Brain microvascular endothelial cell (primary cell): Measurements from ENCODE around the gene NPR3.

Experiments
- DNase-seq: peaks from one replicate; pipeline ENCODE4 v3.0.0-alpha.2; 2020
- H3K27ac ChIP-seq: fragments of 250-450 bp; sonication (Bioruptor Pico); 2 replicates; pipeline ENCODE4 v1.5.1; 2020; ENCODE audit warnings: mild to moderate bottlenecking, moderate library complexity
- H3K27me3 ChIP-seq: fragments of 250-450 bp; sonication (Bioruptor Pico); replicated peaks from 2 replicates; pipeline ENCODE4 v1.5.1; 2020; ENCODE audit warnings: mild to moderate bottlenecking
- H3K36me3 ChIP-seq: fragments of 250-450 bp; sonication (Bioruptor Pico); replicated peaks from 2 replicates; pipeline ENCODE4 v1.5.1; 2020; ENCODE audit warnings: mild to moderate bottlenecking
- H3K4me3 ChIP-seq: 2 replicates; pipeline ENCODE4 v1.5.1; 2011; ENCODE audit warnings: low read depth, mild to moderate bottlenecking, control low read depth, low read length, moderate library complexity
- CTCF ChIP-seq: IDR thresholded peaks from 2 replicates; pipeline ENCODE4 v1.5.1; 2011; ENCODE audit warnings: low read depth, mild to moderate bottlenecking, moderate library complexity, low read length, control low read depth, inconsistent platforms; ENCODE audit errors: missing control alignments
- in situ Hi-C: cut with HindIII; loops from 2 replicates; pipeline ENCODE4 v1.10.0; 2017; ENCODE audit warnings: low sequenced_read_pairs, low pct_ligation_motif_present

The NPR3 gene

GRCh38 chr5:32753765-32754164, 42.6 kb downstream of the NPR3 start:
- TF ChIP-seq CTCF = peak; percentile 35
- H3K36me3 ChIP-seq = no peaks in the 10 kb centered on the region
- peak; percentile 6 for DNase-seq
- H3K27ac ChIP-seq = no peak overlapping the region
- in situ Hi-C loops = no loop called here
- no peak overlapping the region for H3K4me3 ChIP-seq
- H3K27me3 ChIP-seq = no peaks in the 10 kb centered on the region

DNA sequence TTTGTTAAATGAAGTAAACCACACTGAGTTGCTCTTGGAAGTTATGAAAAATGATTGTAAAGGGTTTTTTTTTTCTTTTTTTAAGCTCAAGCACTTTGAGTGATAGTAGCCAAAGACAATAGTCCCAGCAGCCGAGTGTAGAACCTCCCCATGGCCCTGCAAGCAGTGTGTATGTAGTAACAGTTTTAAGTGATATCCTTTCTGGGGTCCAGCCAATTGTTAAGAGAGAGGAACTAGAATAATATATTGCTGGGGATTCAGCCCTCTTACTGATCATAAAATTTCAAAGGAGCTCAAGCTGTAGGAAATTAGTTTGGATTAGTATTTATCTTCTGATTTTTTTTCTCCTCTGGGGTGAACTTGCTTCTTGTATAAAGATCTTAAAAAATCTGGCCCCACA, 43.2 kb downstream of the NPR3 start:
- H3K27ac ChIP-seq = no peak overlapping the region
- no peak overlapping the region for H3K4me3 ChIP-seq
- DNase-seq = no peak
- in situ Hi-C loops = no loop called here
- no peaks in the 10 kb centered on the region for H3K36me3 ChIP-seq
- no peaks in the 10 kb centered on the region for H3K27me3 ChIP-seq
- TF ChIP-seq CTCF = no peak

DNA sequence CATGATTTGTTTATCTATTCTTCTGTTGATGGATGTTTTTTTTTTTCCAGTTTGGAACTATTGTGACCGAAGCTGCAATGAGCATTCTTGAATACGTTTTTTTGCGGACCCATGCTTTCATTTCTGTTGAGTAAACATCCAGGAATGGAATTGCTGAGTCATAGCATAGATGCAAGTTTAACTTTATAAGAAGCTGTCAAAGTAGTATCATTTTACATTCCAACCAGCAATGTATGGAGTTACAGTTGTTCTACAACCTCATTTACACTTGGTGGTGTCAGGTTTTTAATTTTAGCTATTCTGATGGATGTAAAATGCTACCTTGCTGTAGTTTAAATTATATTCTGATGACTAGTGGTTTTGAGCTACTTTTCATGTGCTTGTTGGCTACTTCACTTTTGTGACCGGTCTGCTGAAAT, 49.0 kb downstream of the NPR3 start:
- Histone ChIP-seq H3K36me3 (no peaks in the 10 kb centered on the region), H3K27me3 (no peaks in the 10 kb centered on the region), H3K4me3 (peak overlapping the region; percentile 18), H3K27ac (peak overlapping the region; percentile 35)
- in situ Hi-C loops = no loop called here
- TF ChIP-seq CTCF = no peak
- peak; percentile 79 for DNase-seq

- Histone ChIP-seq H3K27me3 (no peaks in the 10 kb centered on the region), H3K4me3 (no peak overlapping the region), H3K36me3 (no peaks in the 10 kb centered on the region), H3K27ac (no peak overlapping the region)
- DNase-seq = no peak
- in situ Hi-C loops = no loop called here
- TF ChIP-seq CTCF = no peak
Measured at GRCh38 chr5:32765266-32765665, 54.1 kb downstream of the NPR3 start.

GRCh38 chr5:32767948-32768467, 56.9 kb downstream of the NPR3 start:
- in situ Hi-C loops = no loop called here
- no peak for TF ChIP-seq CTCF
- peak overlapping the region; percentile 87 for H3K27ac ChIP-seq
- H3K27me3 ChIP-seq = no peaks in the 10 kb centered on the region
- H3K36me3 ChIP-seq = no peaks in the 10 kb centered on the region
- DNase-seq = peak; percentile 96
- no peak overlapping the region for H3K4me3 ChIP-seq

GRCh38 chr5:32769711-32770110, 58.6 kb downstream of the NPR3 start:
- DNase-seq = no peak
- in situ Hi-C loops = no loop called here

More at GRCh38 chr5:32769711-32770110, 58.6 kb downstream of the NPR3 start:
- no peak for TF ChIP-seq CTCF
- Histone ChIP-seq H3K27ac (no peak overlapping the region), H3K4me3 (no peak overlapping the region), H3K27me3 (no peaks in the 10 kb centered on the region), H3K36me3 (no peaks in the 10 kb centered on the region)
